GM12878 (cell line): Measurements from ENCODE around the gene KASH5. TPM values are rescaled to one million over a fixed set of nuclear protein-coding genes. Genes with fewer than 3 reads are reported as not detected.

Source experiments
- ATAC-seq: fragments of 200-7000 bp; cut with Tn5 transposase; 3 replicates; pipeline ENCODE4 v1.9.1; 2020; ENCODE audit warnings: mild to moderate bottlenecking, moderate library complexity
- BruUV-seq: library from RNA; stranded (reverse); fragments of 400-500 nt; replicated peaks from 2 replicates; lab custom pipeline; 2021; lab: Mats Ljungman, UMichigan
- CTCF ChIA-PET: fragments of 300-600 bp; sonication (Branson Sonifier 250); formaldehyde crosslinking; extraction: SDS; loops from one replicate; lab custom pipeline; 2021; ENCODE audit warnings: inconsistent platforms; lab: Yijun Ruan, JAX
- POLR2A ChIA-PET: fragments of 350-600 bp; formaldehyde crosslinking; extraction: SDS; loops from one replicate; lab custom pipeline; 2021; ENCODE audit warnings: inconsistent platforms; lab: Charles Lee
- RAD21 ChIA-PET: fragments of 300-600 bp; sonication (Branson Sonifier 250); formaldehyde crosslinking; loops from one replicate; lab custom pipeline; 2023; ENCODE audit warnings: antibody characterized with exemption; ENCODE audit not compliant: unreplicated experiment; lab: Charles Lee
- SMC1A ChIA-PET: fragments of 300-600 bp; sonication (Branson Sonifier 250); formaldehyde crosslinking; loops from one replicate; lab custom pipeline; 2023; ENCODE audit not compliant: unreplicated experiment, uncharacterized antibody; lab: Charles Lee
- DNase-seq: peaks from one replicate; pipeline ENCODE4 v3.0.0-alpha.2; 2011; ENCODE audit warnings: low read depth, low spot score
- FAIRE-seq: peaks from 3 replicates; lab custom pipeline; 2011; peaks lifted over from hg19 to GRCh38; lab: Jason Lieb, UNC
- H2AFZ ChIP-seq: 2 replicates; pipeline ENCODE4 v1.6.0; 2011; ENCODE audit warnings: low read depth, low read length, control low read depth; ENCODE audit not compliant: control insufficient read depth
- H3K27ac ChIP-seq: 2 replicates; pipeline ENCODE4 v1.5.1; 2011; ENCODE audit warnings: control low read depth; ENCODE audit not compliant: control insufficient read depth, insufficient read depth
- H3K27me3 ChIP-seq, 2 experiments: replicated peaks in 1 of 2; 2 replicates each; pipeline versions ENCODE4 v1.6.0 to v1.6.1; 2011; ENCODE audit warnings: low read length in 1 of 2; ENCODE audit not compliant: control insufficient read depth in 2 of 2, insufficient read depth in 2 of 2
- H3K36me3 ChIP-seq, 2 experiments: 2 replicates each; pipeline ENCODE4 v1.5.1; 2011; ENCODE audit warnings: low read length in 1 of 2; ENCODE audit not compliant: control insufficient read depth in 2 of 2, insufficient read depth in 2 of 2
- H3K4me1 ChIP-seq: 2 replicates; pipeline ENCODE4 v1.6.1; 2011; ENCODE audit warnings: mild to moderate bottlenecking, low read length, moderate library complexity, mixed read lengths; ENCODE audit not compliant: control insufficient read depth, insufficient read depth
- H3K4me2 ChIP-seq: 2 replicates; pipeline ENCODE4 v1.6.0; 2011; ENCODE audit warnings: control low read depth; ENCODE audit not compliant: control insufficient read depth, insufficient read depth
- H3K4me3 ChIP-seq: fragments of 200-600 bp; sonication (generic); 2 replicates; pipeline ENCODE4 v1.5.1; 2016
- H3K79me2 ChIP-seq: 2 replicates; pipeline ENCODE4 v1.6.0; 2011; ENCODE audit warnings: low read length; ENCODE audit not compliant: control insufficient read depth, insufficient read depth
- H3K9ac ChIP-seq: 2 replicates; pipeline ENCODE4 v1.8.0; 2011; ENCODE audit warnings: low read length, control low read depth, mixed read lengths; ENCODE audit not compliant: control insufficient read depth, insufficient read depth
- H3K9me3 ChIP-seq: replicated peaks from 3 replicates; pipeline ENCODE4 v1.5.1; 2011; ENCODE audit warnings: mild to moderate bottlenecking, low read length; ENCODE audit not compliant: control insufficient read depth, insufficient read depth
- H4K20me1 ChIP-seq: 2 replicates; pipeline ENCODE4 v1.6.0; 2011; ENCODE audit not compliant: control insufficient read depth, insufficient read depth
- ELK1 ChIP-seq: IDR thresholded peaks from 2 replicates; pipeline ENCODE4 v1.6.1; 2012; ENCODE audit warnings: low read depth, low read length, improper control_type of control experiment
- ETV6 ChIP-seq, 2 experiments: fragments of 450-650 bp in 1 of 2; IDR thresholded peaks in 1 of 2; conservative IDR thresholded peaks in 1 of 2; 2 replicates each; pipeline ENCODE4 v1.6.1; 2014; ENCODE audit warnings: antibody characterized with exemption in 1 of 2, borderline replicate concordance in 1 of 2, low read depth in 1 of 2, mild to moderate bottlenecking in 1 of 2, moderate library complexity in 1 of 2
- FOS ChIP-seq: IDR thresholded peaks from 3 replicates; pipeline ENCODE4 v1.6.1; 2011; ENCODE audit warnings: borderline replicate concordance; ENCODE audit not compliant: insufficient read length; ENCODE audit errors: extremely low read depth
- HSF1 ChIP-seq: fragments of 150-350 bp; IDR thresholded peaks from 2 replicates; pipeline ENCODE4 v1.6.1; 2014; ENCODE audit warnings: mild to moderate bottlenecking, low read depth, low read length
- IKZF1 ChIP-seq: fragments of 450-650 bp; conservative IDR thresholded peaks from 2 replicates; pipeline ENCODE4 v1.6.1; 2017; ENCODE audit warnings: antibody characterized with exemption, mild to moderate bottlenecking
- MTA2 ChIP-seq: fragments of 450-650 bp; IDR thresholded peaks from 2 replicates; pipeline ENCODE4 v1.6.1; 2016; ENCODE audit warnings: low read depth, mild to moderate bottlenecking, moderate library complexity
- NBN ChIP-seq: fragments of 450-650 bp; IDR thresholded peaks from 2 replicates; pipeline ENCODE4 v1.6.1; 2016
- NFIC ChIP-seq: IDR thresholded peaks from 2 replicates; pipeline ENCODE4 v1.6.1; 2012; ENCODE audit warnings: low read depth, mild to moderate bottlenecking, inconsistent platforms, low read length, moderate library complexity
- PAX8 ChIP-seq: fragments of 450-650 bp; IDR thresholded peaks from 2 replicates; pipeline ENCODE4 v1.6.1; 2017; ENCODE audit warnings: mild to moderate bottlenecking, moderate library complexity
- PKNOX1 ChIP-seq: fragments of 450-650 bp; IDR thresholded peaks from 2 replicates; pipeline ENCODE4 v1.6.1; 2016; ENCODE audit warnings: mild to moderate bottlenecking
- POLR2AphosphoS5 ChIP-seq: IDR thresholded peaks from 2 replicates; pipeline ENCODE4 v1.6.1; 2011; ENCODE audit warnings: mild to moderate bottlenecking, low read length, inconsistent platforms
- RAD51 ChIP-seq: fragments of 450-650 bp; IDR thresholded peaks from 2 replicates; pipeline ENCODE4 v1.6.1; 2016; ENCODE audit warnings: moderate library complexity, mild to moderate bottlenecking, inconsistent platforms
- SIX5 ChIP-seq: IDR thresholded peaks from 2 replicates; pipeline ENCODE4 v1.6.1; 2011; ENCODE audit warnings: mild to moderate bottlenecking, low read depth, low read length, moderate library complexity; ENCODE audit not compliant: severe bottlenecking
- WGBS: methylation state at CpG from one replicate; pipeline ENCODE4 v1.1.6; 2016; ENCODE audit warnings: low lambda C conversion rate; ENCODE audit not compliant: insufficient replicate concordance, insufficient coverage; ENCODE audit errors: missing lambda C conversion rate; 5-methylcytosine and 5-hydroxymethylcytosine counted together
- in situ Hi-C: fragments of 300-500 bp; cut with MboI; formaldehyde crosslinking; loops from 9 replicates; pipeline ENCODE4 v1.14.3; 2018; ENCODE audit warnings: mixed read lengths
- intact Hi-C: fragments of 100-400 bp; cut with micrococcal nuclease; formaldehyde crosslinking; loops from one replicate; pipeline ENCODE4 v1.14.2; 2022; ENCODE audit not compliant: unreplicated experiment
- polyA plus RNA-seq, 11 experiments: library from polyadenylated mRNA; depleted of rRNA in 4 of 11; unstranded in 6 of 11; stranded (reverse) in 5 of 11; fragments of >200 nt; fragmentation: Nextera tagmentation in 4 of 11; fragmentation: Illumina TruSeq in 1 of 11; extraction: Ambion mirVana in 4 of 11; extraction: Trizol in 1 of 11; gene quantifications; 1 replicate in 1 of 11; 2 replicates in 10 of 11; pipeline versions ENCODE4 v1.2.1 to v1.2.3, GENCODE V29; 2011 to 2016; ENCODE audit warnings: inconsistent platforms in 2 of 11, missing spikeins in 2 of 11, low read depth in 1 of 11
- total RNA-seq, 4 experiments: library from RNA; depleted of rRNA in 3 of 4; stranded (reverse); fragments of >200 nt in 3 of 4; fragmentation: Illumina TruSeq in 1 of 4; extraction: Trizol in 1 of 4; gene quantifications; 2 replicates each; pipeline versions ENCODE4 v1.2.1 to v1.2.3, GENCODE V29; 2013 to 2021
- TF ChIP-seq, protein P1 (sequence below): fragments of 450-650 bp; IDR thresholded peaks from 2 replicates; pipeline ENCODE4 v1.6.1; 2016; ENCODE audit warnings: mild to moderate bottlenecking, moderate library complexity, borderline replicate concordance

KASH5 gene
- total and polyA plus RNA-seq, 10 of the 15 experiments (the other 5 are each of a cell fraction or from before 2014, with no cell fraction given), result 0.03 to 0.06 (median 0.05) TPM; not detected in 7

- DNase-seq (no peak), ATAC-seq (peak; percentile 7), FAIRE-seq (no peak)
- ChIA-PET RAD21 (interaction anchor here (1.0 to 9.0 kb wide), 4 partner anchors 17 to 123 kb away, joined by 3 to 90 read pairs (median 4); partner anchors contain the start of gene CD37), SMC1A (interaction anchor here (1.0 to 9.0 kb wide), 2 partner anchors 16 to 20 kb away, joined by 6 to 53 read pairs; partner anchors contain the start of gene FLT3LG), CTCF (interaction anchor here (0.6 to 5.1 kb wide), 5 partner anchors 16 to 62 kb away, joined by 3 to 46 read pairs (median 5); partner anchors contain the start of gene FLT3LG), POLR2A (interaction anchor here (0.6 to 6.1 kb wide), 17 partner anchors 17 to 567 kb away, joined by 3 to 81 read pairs (median 5); partner anchors contain the start of genes FLT3LG, GYS1, RPS11 and RRAS)
- in situ Hi-C loops (no loop called here), intact Hi-C loops (loop anchor here (5.0 kb wide), 1 partner anchor 121 kb away; no protein-coding TSS in a partner anchor)
- peak overlapping the region; percentile 90 for H3K4me3 ChIP-seq
- peaks cover 34% of the 10 kb centered on the region for H3K79me2 ChIP-seq
- H3K27ac ChIP-seq, result peak overlapping the region; percentile 100
- peak overlapping the region; percentile 37; the same call in 1 of the 2 replicates for H2AFZ ChIP-seq
- H3K36me3 ChIP-seq, result peaks cover 2% of the 10 kb centered on the region in 2 experiments; a peak in 1 of 4 replicates
- peak overlapping the region; percentile 93 for H3K4me2 ChIP-seq
- H3K27me3 ChIP-seq, result no peaks in the 10 kb centered on the region
- no peaks in the 10 kb centered on the region for H3K9me3 ChIP-seq
- peak overlapping the region; percentile 100 for H3K9ac ChIP-seq
- WGBS, result 12% methylated on average over 10 of the region's 10 CpGs
- peaks cover 25% of the 10 kb centered on the region for H3K4me1 ChIP-seq
- BruUV-seq, result TSS peak; percentile 94
- H4K20me1 ChIP-seq, result no peaks in the 10 kb centered on the region; the same call in 1 of the 2 replicates
- no peak for TF ChIP-seq PKNOX1
- no peak for TF ChIP-seq ETV6 (conservative IDR thresholded peaks at IDR 0.05 in 1 of 2, IDR thresholded peaks at IDR 0.05 in 1 of 2; ENCODE audit: borderline replicate concordance in 1 of 2, low read depth in 1 of 2)
- no peak for TF ChIP-seq SIX5
- TF ChIP-seq HSF1, result no peak
- peak; percentile 64 for TF ChIP-seq IKZF1
- TF ChIP-seq, protein P1, sequence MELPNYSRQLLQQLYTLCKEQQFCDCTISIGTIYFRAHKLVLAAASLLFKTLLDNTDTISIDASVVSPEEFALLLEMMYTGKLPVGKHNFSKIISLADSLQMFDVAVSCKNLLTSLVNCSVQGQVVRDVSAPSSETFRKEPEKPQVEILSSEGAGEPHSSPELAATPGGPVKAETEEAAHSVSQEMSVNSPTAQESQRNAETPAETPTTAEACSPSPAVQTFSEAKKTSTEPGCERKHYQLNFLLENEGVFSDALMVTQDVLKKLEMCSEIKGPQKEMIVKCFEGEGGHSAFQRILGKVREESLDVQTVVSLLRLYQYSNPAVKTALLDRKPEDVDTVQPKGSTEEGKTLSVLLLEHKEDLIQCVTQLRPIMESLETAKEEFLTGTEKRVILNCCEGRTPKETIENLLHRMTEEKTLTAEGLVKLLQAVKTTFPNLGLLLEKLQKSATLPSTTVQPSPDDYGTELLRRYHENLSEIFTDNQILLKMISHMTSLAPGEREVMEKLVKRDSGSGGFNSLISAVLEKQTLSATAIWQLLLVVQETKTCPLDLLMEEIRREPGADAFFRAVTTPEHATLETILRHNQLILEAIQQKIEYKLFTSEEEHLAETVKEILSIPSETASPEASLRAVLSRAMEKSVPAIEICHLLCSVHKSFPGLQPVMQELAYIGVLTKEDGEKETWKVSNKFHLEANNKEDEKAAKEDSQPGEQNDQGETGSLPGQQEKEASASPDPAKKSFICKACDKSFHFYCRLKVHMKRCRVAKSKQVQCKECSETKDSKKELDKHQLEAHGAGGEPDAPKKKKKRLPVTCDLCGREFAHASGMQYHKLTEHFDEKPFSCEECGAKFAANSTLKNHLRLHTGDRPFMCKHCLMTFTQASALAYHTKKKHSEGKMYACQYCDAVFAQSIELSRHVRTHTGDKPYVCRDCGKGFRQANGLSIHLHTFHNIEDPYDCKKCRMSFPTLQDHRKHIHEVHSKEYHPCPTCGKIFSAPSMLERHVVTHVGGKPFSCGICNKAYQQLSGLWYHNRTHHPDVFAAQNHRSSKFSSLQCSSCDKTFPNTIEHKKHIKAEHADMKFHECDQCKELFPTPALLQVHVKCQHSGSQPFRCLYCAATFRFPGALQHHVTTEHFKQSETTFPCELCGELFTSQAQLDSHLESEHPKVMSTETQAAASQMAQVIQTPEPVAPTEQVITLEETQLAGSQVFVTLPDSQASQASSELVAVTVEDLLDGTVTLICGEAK, result peak; percentile 57; the same call in 1 of the 2 replicates
- peak; percentile 67; the same call in 1 of the 2 replicates for TF ChIP-seq POLR2AphosphoS5
- 0 out of 2 replicates have a peak, but pooled peaks have one; percentile 31 for TF ChIP-seq MTA2
- TF ChIP-seq NBN, result 0 out of 2 replicates have a peak, but pooled peaks have one; percentile 76
- no peak for TF ChIP-seq PAX8
- TF ChIP-seq NFIC, result peak; percentile 50; the same call in 1 of the 2 replicates
- TF ChIP-seq RAD51, result no peak; the same call in 1 of the 2 replicates
- TF ChIP-seq FOS, result no peak
- TF ChIP-seq ELK1, result no peak
Observed at GRCh38 chr19:49453757-49454240, 65.8 kb downstream of the KASH5 start.
